SH-SY5Y (cell line): Measurements from ENCODE around the gene PLEKHG4B.

Experiments used
- GATA2 ChIP-seq: IDR thresholded peaks from 2 replicates; pipeline ENCODE4 v1.6.1; 2011; ENCODE audit warnings: mild to moderate bottlenecking, low read depth, low read length
- GATA3 ChIP-seq: IDR thresholded peaks from 2 replicates; pipeline ENCODE4 v1.6.1; 2011; ENCODE audit warnings: low read depth, mild to moderate bottlenecking, low read length, moderate library complexity

DNA sequence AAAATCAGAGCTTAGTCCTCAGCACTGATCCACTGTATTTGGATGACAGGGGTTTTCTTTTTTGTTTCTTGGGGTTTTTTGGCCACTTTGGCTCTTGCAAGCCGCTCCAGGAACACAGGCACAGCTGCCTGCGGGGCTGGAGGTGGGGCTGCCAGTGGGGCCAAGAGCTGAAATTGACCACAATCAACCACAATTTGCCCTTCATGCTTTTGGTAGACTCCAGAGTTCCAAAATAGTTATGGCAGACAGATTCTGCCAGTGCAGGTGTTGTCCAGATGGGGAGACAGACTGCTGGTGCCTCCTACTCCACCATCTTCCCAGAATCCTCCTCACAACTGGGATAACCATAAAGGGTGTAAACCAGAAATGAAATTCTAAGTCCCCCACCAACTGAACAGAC lies 36.5 kb downstream of the PLEKHG4B start:
- TF ChIP-seq GATA2, result no peak
- no peak for TF ChIP-seq GATA3
